Measurements from ENCODE around the gene P2RY6.
"Not testable (repeated sequence)": the region's sequence is repeated elsewhere in the genome, so short reads cannot be mapped to it uniquely, and the experiment has no call there.

Gene P2RY6, protein sequence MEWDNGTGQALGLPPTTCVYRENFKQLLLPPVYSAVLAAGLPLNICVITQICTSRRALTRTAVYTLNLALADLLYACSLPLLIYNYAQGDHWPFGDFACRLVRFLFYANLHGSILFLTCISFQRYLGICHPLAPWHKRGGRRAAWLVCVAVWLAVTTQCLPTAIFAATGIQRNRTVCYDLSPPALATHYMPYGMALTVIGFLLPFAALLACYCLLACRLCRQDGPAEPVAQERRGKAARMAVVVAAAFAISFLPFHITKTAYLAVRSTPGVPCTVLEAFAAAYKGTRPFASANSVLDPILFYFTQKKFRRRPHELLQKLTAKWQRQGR

DNA sequence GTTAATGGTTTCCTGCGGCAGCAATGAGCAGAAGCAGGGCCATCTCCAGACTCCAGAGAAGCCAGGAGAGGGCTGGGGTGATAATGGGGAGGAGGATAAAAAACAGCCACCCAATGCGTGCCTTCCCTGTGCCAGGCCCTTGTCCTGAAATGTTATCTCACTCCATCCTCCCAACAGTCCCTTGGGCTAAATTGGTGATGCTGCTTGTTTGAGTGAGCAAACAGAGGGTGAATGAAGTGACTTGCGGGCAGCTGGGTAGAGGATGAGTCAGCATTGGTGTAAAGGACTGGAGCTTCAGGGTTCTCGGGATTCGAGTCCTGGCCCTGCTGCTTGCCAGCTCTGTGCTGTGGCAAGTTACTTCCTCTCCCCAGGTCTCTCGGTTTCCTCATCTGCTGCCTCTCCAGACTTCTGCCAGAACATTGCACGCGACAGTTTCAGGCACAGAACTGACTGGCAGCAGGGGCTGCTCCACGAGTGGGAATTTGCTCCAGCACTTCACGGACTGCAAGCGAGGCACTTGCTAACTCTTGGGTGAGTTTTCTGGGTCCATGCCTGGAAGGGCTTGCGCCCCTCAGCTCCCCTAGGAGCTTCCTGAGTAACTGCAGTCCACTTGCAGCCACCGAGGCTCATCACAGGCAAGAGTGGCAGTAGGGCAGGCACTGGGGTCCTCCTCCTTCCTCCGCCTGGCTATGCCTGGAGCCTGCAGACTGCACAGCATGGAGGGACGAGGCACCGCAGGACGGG lies at the start of gene P2RY6:
Gene P2RY6, plus strand, starts transcription at position 403 of the 744 bp plus-strand sequence. CDS start 24,181 bp downstream, outside the sequence.
- peak; percentile 97 for DNase-seq

DNA sequence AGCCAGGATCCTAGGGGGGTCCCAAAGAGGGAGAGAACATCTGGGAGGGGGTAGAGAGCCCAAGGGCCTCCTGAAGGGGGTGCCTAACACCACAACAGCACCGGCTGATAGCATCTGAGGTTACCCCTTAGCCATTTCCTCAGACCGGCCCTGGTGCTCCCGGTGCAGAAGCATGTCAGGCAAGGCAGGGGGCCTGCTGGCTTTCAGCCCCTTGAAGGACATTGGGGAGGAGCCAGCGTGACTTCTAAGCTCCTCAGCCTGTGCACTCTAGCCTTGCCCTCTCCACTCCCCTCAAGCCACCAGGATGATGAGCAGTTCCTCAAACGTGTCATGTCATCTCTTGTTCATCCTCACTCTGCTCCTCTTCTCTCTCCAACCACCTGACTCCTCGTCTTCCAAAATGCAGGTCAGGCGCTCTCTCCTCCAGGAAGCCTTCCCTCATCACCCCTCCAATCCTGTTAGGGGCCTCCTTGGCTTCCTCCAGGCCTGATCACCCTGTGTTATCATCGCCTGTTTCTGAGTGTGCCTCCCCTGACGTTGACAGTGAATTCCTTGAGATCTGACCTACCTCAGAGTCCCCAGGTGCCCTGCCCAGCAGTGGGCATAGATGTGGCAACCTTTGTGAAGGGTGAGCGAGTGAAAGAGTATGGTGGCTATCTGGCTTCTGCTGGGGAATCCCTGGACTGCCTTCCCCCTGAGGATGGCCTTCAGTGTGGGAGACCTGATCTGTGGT lies 48.0 kb upstream of the P2RY6 start:
- DNase-seq = peak; percentile 27

DNA sequence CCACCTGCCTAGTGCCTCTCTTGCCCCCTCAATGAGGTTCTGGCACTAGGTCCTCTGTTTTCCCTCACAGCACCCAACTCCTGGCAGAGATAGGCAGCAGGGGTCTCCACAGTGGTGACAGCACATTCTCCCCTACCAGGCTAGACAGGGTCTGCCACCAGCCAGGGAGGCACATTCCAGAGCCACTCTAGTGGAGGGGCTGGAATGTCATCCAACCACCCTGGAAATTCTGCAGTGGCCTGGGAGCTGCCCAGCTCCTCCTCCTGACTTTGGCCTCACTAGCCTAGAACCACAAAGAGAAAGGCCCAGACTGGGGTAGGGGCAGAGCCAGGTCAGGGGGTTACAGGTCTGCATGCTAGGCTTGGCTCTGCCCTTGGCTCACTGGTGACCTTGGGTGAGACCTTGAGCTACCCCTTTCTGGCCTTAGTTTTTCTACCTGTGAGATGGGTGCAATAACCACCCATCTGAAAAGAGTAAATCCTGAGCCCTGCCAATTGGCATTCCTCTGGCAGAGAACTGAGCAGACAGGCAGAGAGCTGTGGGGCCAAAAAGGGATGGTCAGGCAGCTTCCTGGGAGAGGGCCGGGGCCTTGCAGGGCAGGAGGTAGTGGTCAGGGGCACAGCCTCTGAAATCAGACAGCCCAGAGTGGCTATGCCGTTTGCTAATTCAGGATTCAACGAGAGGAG lies 47.0 kb upstream of the P2RY6 start:
- no peak for DNase-seq

DNA sequence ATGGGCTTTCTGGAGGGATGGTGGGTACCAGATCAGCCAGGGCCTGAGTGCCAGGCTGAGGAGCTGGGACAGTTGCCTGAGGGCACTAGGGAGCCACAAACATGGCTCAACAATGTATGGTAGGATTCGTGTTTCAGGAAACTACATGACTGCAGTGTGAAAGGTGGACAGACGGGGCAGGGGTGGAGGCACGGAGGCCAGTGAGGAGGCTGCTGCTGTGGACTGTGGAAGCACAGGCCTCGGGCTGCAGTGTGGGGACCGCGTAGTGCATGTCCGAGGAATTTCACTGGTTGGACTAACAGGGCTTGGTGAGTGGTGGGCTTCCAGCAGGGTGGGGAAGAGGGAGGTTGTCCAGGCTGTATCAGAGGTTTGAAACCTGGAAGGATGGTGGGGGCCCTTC lies 46.3 kb upstream of the P2RY6 start:
- no peak for DNase-seq

DNA sequence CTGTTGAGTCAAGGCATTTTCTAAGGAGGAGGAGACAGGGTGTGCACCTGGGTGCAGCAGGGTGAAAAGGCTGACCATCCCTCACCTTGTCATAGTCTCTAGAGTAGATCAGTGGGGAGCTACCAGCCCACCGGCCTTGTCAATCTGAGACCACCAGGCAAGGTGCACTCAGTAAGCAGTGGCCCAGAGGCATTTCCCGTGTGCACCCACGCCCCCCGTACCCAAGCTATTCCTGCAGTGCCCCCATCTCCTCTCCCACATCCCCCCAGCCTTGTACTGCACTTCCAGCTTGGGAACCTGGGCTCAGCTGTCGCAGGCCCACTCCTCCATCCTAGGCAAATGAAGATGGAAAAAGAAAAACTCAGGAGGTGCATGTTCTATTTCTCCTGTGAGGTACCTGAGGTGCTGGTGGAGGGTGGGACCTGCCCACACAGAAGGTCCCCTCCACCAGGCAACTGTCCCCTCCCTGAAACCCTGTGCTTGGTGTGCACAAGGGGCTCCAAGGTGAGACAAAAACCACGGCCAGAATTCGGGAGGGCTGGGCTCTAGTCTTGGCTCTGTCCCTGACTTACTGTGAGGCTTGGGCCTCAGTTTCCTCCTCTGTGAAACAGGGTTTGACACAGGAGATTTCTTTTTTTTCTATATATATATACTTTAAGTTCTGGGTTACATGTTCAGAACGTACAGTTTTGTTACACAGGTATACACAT lies 45.7 kb upstream of the P2RY6 start:
- no peak for DNase-seq

DNA sequence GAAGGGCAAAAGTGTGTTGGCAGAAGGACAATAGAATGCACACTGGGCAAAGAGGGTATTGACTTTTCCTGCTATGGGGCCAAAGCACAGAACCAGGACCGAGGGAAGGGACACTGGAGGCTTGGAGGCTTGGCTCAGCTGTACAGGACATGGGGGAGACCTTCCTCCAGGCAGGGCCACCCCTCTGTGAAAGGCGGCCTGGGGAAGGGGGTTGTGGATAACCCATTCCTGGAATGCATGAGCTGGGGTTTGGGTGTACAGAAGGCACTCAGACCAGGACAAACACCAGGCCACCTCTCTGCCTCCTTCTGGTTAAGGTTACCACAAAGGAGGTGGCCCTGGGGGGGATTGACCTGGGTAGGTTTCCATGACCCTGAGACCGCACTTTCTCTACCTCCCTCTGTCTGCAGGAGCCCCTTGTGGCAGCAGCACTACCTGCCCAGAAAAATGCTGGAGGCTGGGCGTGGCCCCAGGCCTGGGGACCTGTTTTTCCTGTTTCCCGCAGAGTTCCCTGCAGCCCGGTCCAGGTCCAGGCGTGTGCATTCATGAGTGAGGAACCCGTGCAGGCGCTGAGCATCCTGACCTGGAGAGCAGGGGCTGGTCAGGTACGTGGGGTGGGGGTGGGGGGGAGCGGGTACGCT lies 44.4 kb upstream of the P2RY6 start:
- DNase-seq = no peak

DNA sequence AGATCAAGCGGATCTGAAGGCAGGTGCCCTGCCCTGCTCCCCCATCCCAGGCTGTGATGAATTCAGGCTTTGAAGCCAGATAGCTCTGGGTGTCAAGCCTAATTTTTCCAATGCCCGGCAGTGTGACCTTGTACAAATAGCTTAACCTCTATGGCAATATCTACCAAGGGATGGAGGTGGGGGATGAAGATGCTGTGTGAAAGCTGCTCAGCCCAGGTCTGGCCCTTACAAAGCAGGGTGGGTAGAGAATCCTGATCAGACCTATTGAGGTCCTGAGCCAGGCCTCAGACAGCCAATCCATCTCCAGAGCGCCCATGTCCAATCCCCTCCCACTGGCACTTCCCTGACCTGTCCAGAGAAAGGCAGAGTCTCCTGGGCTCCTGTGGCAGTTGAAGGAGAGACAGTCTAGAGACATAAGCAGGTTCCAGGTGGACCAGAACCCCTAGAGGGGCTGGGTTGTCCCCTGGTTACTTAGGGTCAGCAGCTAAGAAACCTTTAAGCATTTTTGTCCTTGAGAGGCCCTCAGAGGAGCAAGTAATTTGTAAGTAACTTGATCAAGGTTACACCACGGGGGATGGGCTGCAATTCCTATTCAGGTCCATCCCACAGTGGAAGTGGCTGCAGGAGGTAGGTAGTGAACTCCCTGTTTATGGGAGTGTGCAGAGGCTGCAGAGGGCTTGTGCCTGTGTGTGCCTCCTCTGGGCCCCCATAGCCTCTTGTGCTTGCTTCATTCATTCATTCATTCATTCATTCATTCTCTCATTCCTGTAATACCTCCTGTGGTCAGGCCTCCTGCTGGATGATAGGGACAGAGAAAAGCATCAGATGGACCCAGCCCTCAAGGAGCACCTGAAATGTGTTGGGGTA lies 43.6 kb upstream of the P2RY6 start:
- no peak for DNase-seq

DNA sequence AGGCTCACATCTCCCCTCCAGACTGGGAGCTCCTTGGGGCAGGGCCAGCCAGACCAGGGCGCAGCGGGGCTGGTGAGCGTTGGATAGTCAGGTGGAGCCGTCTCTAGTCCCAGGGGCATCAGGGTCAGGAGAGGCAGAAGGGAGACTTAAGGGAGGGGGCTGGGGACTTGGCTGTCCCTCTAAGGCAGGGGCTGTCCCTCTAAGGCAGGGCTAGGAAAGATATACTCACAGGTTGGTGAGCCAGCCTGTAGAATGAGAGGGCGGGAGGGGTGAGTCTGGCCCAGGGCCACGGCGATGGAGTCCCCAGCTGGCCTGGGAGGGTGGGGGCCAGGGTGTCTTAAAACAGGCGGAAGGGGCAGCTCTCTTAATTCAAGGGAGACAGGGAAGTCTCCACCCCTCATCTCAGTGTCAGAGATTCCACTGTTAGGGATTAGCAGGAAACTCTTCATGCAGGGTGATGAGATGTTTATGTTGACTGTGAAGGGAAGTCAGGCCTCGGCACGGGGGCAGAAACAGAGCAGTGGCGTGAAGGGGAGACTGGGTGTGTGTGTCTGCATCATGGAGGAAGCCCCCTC lies 42.7 kb upstream of the P2RY6 start:
- no peak for DNase-seq

DNA sequence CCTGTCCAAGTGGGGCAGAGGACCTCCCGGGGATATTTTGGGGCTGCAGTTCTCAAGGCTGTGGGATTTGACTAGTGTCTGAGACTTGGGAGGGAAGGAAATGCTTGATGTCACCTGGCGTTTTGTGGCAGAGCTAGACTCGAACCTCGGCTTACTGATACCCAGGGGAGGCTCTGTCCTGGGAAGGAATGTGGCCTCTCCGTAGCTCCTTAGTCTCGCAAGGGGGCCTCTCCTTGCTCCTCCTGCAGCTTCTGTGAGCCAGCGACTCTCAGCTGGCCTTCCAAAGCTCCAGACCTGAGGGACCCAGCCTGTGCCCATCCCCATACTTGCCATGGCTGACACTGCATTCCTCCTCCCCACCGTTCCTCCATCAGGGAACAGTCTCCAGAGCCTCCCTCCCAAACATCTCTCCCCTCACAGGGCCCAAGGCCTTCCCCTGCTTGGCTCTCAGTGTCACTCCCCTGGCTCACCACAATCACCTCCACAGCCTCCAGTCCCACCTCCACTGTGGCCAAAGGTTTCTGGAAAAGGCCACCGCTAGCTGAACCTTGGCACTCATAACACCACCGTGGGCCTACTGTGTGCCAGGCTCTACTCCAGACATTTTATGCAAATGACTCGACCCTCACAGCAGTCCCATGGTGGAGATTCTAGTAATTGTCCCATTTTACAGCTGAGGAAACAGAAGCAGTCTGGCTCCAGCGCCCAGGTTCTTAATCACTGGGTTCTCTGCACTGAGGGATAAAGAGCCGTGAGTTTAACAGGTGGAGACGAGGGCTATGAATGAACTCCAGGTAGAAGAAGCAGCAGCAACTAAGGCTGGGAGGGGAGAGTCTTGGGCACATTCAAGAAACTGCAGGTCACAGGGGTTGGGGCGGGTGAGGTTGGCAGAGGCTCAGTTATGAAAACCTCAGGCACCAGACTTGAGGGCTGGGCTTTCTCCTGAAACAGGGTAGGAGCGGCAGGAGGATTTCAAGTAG lies 42.0 kb upstream of the P2RY6 start:
- DNase-seq = no peak

DNA sequence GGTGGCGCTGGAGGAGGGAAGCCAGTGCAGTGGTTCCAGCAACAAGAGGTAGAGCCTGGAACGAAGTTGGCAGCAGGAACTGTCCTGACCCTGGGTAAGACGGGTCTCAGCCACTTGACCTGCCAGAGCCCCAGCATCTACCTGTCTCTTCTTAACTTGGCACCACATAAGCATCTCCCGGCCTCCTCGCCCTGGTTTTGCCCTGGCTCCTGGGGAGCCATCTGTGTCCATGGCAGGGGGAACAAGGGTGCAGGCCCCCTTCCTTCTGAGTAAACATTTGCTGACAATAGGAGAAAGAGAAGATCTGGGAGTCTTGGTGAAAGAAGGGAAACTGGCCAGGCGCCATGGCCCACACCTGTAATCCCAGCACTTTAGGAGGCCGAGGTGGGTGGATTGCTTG lies 41.2 kb upstream of the P2RY6 start:
- no peak for DNase-seq

DNA sequence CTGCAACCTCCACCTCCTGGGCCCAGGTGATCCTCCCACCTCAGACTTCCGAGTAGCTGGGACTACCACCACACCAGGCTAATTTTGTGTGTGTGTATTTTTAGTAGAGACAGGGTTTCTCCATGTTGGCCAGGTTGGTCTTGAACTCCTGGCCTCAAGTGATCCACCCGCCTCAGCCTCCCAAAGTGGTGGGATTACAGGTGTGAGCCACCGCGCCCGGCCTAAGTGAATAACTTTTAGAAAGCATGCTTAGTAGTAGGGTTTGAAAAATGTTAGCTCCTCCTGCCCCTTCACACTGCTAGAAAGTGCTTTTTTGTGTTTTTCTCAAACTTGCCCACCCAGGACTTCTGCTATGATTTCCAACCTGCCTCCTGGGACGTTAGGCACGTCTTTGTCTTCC lies 39.7 kb upstream of the P2RY6 start:
- not testable (repeated sequence) for DNase-seq

DNA sequence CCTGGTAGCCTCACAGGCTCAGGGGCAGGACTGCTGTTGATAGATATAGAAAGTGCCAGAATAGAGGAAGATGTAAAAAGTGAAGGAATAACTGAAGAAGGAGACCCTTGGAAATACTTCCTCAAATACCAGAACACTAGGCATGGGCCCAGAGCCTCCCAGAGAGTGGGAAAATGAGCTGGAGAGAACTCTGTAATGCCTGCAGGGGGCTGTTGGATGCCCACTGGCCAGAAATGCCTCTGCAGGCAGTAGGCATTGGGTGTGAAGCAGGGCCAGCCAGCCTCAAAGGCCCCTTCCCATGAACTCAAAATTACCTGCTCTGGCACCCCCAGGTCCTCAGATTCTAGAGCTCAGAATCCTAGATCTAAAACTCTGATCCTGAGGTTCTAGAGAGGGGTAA lies 38.9 kb upstream of the P2RY6 start:
- DNase-seq = no peak

DNA sequence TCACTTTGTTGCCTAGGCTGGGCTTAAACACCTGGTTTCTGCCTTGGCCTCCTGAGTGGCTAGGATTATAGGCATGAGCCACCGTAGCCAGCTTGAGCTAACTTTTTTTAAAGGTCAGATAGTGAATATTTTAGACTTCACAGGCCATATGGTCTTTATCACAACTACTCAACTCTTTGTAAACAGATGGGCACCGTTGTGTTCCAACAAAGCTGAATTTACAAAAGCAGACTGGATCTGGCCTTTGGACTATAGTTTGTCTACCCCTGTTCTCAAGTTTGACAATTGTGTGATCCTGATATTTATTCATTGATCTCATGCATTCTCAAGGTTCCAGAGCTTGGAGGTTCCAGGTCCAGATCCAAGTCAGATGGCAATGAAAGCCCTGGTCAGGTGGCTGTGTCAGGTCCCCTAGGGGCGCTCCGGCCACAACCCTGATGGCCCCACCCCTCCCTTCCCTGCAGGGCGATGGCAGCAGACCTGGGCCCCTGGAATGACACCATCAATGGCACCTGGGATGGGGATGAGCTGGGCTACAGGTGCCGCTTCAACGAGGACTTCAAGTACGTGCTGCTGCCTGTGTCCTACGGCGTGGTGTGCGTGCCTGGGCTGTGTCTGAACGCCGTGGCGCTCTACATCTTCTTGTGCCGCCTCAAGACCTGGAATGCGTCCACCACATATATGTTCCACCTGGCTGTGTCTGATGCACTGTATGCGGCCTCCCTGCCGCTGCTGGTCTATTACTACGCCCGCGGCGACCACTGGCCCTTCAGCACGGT lies 38.3 kb upstream of the P2RY6 start:
- no peak for DNase-seq

DNA sequence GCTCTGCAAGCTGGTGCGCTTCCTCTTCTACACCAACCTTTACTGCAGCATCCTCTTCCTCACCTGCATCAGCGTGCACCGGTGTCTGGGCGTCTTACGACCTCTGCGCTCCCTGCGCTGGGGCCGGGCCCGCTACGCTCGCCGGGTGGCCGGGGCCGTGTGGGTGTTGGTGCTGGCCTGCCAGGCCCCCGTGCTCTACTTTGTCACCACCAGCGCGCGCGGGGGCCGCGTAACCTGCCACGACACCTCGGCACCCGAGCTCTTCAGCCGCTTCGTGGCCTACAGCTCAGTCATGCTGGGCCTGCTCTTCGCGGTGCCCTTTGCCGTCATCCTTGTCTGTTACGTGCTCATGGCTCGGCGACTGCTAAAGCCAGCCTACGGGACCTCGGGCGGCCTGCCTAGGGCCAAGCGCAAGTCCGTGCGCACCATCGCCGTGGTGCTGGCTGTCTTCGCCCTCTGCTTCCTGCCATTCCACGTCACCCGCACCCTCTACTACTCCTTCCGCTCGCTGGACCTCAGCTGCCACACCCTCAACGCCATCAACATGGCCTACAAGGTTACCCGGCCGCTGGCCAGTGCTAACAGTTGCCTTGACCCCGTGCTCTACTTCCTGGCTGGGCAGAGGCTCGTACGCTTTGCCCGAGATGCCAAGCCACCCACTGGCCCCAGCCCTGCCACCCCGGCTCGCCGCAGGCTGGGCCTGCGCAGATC lies 37.5 kb upstream of the P2RY6 start:
- DNase-seq = no peak

DNA sequence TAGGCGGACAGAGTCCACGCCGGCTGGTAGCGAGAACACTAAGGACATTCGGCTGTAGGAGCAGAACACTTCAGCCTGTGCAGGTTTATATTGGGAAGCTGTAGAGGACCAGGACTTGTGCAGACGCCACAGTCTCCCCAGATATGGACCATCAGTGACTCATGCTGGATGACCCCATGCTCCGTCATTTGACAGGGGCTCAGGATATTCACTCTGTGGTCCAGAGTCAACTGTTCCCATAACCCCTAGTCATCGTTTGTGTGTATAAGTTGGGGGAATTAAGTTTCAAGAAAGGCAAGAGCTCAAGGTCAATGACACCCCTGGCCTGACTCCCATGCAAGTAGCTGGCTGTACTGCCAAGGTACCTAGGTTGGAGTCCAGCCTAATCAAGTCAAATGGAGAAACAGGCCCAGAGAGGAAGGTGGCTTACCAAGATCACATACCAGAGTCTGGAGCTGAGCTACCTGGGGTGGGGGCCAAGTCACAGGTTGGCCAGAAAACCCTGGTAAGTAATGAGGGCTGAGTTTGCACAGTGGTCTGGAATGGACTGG lies 36.8 kb upstream of the P2RY6 start:
- no peak for DNase-seq

DNA sequence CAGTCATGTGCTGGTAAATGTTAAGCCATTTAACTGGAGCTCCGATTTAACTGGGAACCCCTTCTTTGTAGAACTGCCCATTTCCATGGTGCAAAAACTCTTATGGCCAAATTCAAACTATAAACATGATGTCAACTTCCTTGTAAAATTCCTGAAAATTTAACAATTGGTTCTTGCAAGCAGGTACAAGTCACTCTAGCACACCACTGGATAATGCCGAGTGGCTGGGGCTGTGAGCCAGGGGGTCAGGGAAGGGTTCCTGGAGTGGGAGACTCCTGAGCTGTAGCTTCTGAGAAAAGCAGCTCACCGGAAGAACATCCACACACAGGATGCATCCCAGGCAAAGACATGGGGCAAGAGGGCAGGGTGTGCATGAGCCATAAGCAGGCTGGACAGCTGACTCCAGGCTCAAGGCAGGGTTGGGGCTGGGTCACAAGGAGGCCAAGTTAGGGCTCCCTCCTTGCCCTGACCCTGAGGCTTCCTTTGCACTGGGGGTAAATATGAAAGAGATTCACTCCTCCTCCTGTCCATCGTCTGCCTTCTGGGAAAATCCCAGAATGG lies 35.9 kb upstream of the P2RY6 start:
- no peak for DNase-seq

DNA sequence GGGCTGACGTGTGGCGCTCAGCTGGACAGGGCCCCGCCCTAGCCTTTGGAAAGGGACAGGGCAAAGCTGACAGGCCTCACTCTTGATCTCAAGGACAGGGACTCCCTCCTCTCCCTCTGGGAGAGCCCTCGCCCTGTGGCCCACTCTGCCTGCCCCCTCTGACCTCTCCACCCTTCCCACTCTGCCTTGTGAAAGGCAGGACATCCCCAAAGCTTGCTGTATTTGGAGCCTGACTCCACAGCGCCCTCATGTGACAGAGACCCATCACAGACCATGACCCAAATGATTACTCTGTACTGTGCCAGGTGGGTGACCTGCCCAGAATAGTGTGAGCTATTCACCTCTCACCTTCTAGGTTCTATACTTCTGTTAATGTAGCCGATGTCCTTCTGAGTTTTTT lies 35.3 kb upstream of the P2RY6 start:
- DNase-seq = no peak
